Choroid plexus epithelial cell (primary cell): ENCODE measurements around the gene KCNE4.

ENCODE experiments used
- DNase-seq: peaks from one replicate; pipeline ENCODE4 v3.0.0-alpha.2; 2010; ENCODE audit warnings: low read depth
- H3K4me3 ChIP-seq: 2 replicates; pipeline ENCODE4 v1.5.1; 2011; ENCODE audit warnings: low read depth, mild to moderate bottlenecking, control low read depth, low read length, moderate library complexity
- CTCF ChIP-seq: conservative IDR thresholded peaks from 2 replicates; pipeline ENCODE4 v1.5.1; 2011; ENCODE audit warnings: low read depth, mild to moderate bottlenecking, control low read depth, inconsistent platforms, low read length, moderate library complexity

Gene KCNE4

GRCh38 chr2:223044916-223045700, 6.9 kb upstream of the KCNE4 start:
- TF ChIP-seq CTCF: no peak
- no peak for DNase-seq
- no peak overlapping the region for H3K4me3 ChIP-seq

GRCh38 chr2:223046470-223047040, 5.4 kb upstream of the KCNE4 start:
- no peak for DNase-seq
- H3K4me3 ChIP-seq: no peak overlapping the region
- TF ChIP-seq CTCF: no peak

GRCh38 chr2:223047260-223047761, 4.7 kb upstream of the KCNE4 start:
- no peak for TF ChIP-seq CTCF
- DNase-seq: peak; percentile 80
- no peak overlapping the region for H3K4me3 ChIP-seq

- DNase-seq: no peak
- no peak for TF ChIP-seq CTCF
- H3K4me3 ChIP-seq: no peak overlapping the region
Observed at GRCh38 chr2:223048519-223048918, 3.5 kb upstream of the KCNE4 start.

- no peak overlapping the region for H3K4me3 ChIP-seq
- DNase-seq: no peak
- no peak for TF ChIP-seq CTCF
Observed at GRCh38 chr2:223049356-223049755, 2.6 kb upstream of the KCNE4 start.

GRCh38 chr2:223050188-223050587, 1.8 kb upstream of the KCNE4 start:
- H3K4me3 ChIP-seq: no peak overlapping the region
- DNase-seq: no peak
- TF ChIP-seq CTCF: no peak
